K562 (cell line): ENCODE results near the gene HOXB7. TPM values are rescaled to one million over a fixed set of nuclear protein-coding genes. Genes with fewer than 3 reads are reported as not detected.

ENCODE experiments used
- ATAC-seq: fragments of 200-7000 bp; cut with Tn5 transposase; 3 replicates; pipeline ENCODE4 v1.9.1; 2020; ENCODE audit warnings: moderate library complexity
- BruUV-seq: library from RNA; stranded (reverse); fragments of 400-500 nt; replicated peaks from 2 replicates; lab custom pipeline; 2021; lab: Mats Ljungman, UMichigan
- CTCF ChIA-PET: fragments of 300-600 bp; formaldehyde crosslinking; extraction: SDS; loops from one replicate; lab custom pipeline; 2021; ENCODE audit warnings: low intra/inter-chr PET ratio; lab: Yijun Ruan, JAX
- POLR2A ChIA-PET: fragments of 300-600, 350-650 bp; sonication (Branson Sonifier 250); formaldehyde crosslinking; extraction: SDS; loops from one replicate; lab custom pipeline; 2021; ENCODE audit warnings: antibody characterized with exemption, inconsistent platforms; lab: Yijun Ruan, JAX
- DNase-seq, 4 experiments: peaks; one replicate each; pipeline versions ENCODE4 v3.0.0 to v3.0.0-alpha.2; 2011 to 2018; ENCODE audit warnings: low spot score in 3 of 4, mixed read lengths in 3 of 4; ENCODE audit errors: extremely low read depth in 1 of 4
- FAIRE-seq: peaks from 2 replicates; lab custom pipeline; 2011; peaks lifted over from hg19 to GRCh38; lab: Jason Lieb, UNC
- H2AFZ ChIP-seq: 2 replicates; pipeline ENCODE4 v1.6.0; 2011; ENCODE audit warnings: low read depth, low read length, control low read depth, inconsistent platforms
- H3K27ac ChIP-seq: fragments of 200-600 bp; 3 replicates; pipeline ENCODE4 v1.8.0; 2011; ENCODE audit warnings: low read depth, mild to moderate bottlenecking, control low read depth, inconsistent platforms, low read length, moderate library complexity, mixed read lengths; ENCODE audit errors: extremely low read depth
- H3K27me3 ChIP-seq, 2 experiments: fragments of 300-600 bp in 1 of 2; 2 replicates in 1 of 2; 3 replicates in 1 of 2; pipeline versions ENCODE4 v1.6.0 to v1.8.0; 2011; ENCODE audit warnings: inconsistent platforms in 2 of 2, low read length in 2 of 2, mild to moderate bottlenecking in 1 of 2, mixed read lengths in 1 of 2, moderate library complexity in 1 of 2; ENCODE audit not compliant: control insufficient read depth in 2 of 2, insufficient read depth in 2 of 2
- H3K36me3 ChIP-seq: fragments of 300-600 bp; 3 replicates; pipeline ENCODE4 v1.8.0; 2011; ENCODE audit warnings: mild to moderate bottlenecking, low read length, inconsistent platforms; ENCODE audit not compliant: control insufficient read depth, insufficient read depth
- H3K4me1 ChIP-seq, 2 experiments: fragments of 200-600 bp in 1 of 2; replicated peaks in 1 of 2; 2 replicates in 1 of 2; 3 replicates in 1 of 2; pipeline versions ENCODE4 v1.5.1 to v1.8.0; 2011; ENCODE audit warnings: inconsistent platforms in 2 of 2, low read length in 2 of 2, mild to moderate bottlenecking in 1 of 2, mixed read lengths in 1 of 2, moderate library complexity in 1 of 2; ENCODE audit not compliant: control insufficient read depth in 2 of 2, insufficient read depth in 2 of 2
- H3K4me2 ChIP-seq: 2 replicates; pipeline ENCODE4 v1.6.1; 2011; ENCODE audit warnings: low read length, control low read depth, inconsistent platforms, mixed read lengths; ENCODE audit not compliant: insufficient read depth
- H3K4me3 ChIP-seq: fragments of 200-600 bp; sonication (generic), shearing (Covaris generic); 2 replicates; pipeline ENCODE4 v1.5.1; 2016; ENCODE audit warnings: control low read depth, inconsistent platforms
- H3K79me2 ChIP-seq: fragments of 200-600 bp; 3 replicates; pipeline ENCODE4 v1.8.0; 2011; ENCODE audit warnings: low read length, inconsistent platforms; ENCODE audit not compliant: control insufficient read depth, insufficient read depth
- H3K9ac ChIP-seq, 2 experiments: 2 replicates each; pipeline versions ENCODE4 v1.6.0 to v1.6.1; 2011; ENCODE audit warnings: low read depth in 2 of 2, low read length in 2 of 2, control low read depth in 1 of 2, inconsistent platforms in 1 of 2, mild to moderate bottlenecking in 1 of 2, mixed read lengths in 1 of 2; ENCODE audit not compliant: insufficient read depth in 1 of 2
- H3K9me1 ChIP-seq: one replicate; pipeline ENCODE4 v1.6.0; 2011; ENCODE audit warnings: inconsistent platforms, mild to moderate bottlenecking, low read length, moderate library complexity; ENCODE audit not compliant: control insufficient read depth, insufficient read depth
- H3K9me3 ChIP-seq: replicated peaks from 2 replicates; pipeline ENCODE4 v1.5.1; 2011; ENCODE audit warnings: low read depth, low read length, inconsistent platforms; ENCODE audit not compliant: control insufficient read depth, insufficient read depth
- H4K20me1 ChIP-seq: replicated peaks from 2 replicates; pipeline ENCODE4 v1.6.1; 2011; ENCODE audit warnings: low read length, inconsistent platforms, mixed read lengths; ENCODE audit not compliant: control insufficient read depth, insufficient read depth
- MBD2 ChIP-seq: sonication (generic); IDR thresholded peaks from 2 replicates; pipeline ENCODE4 v1.6.1; 2016; ENCODE audit warnings: low read depth, borderline replicate concordance
- TBP ChIP-seq: optimal IDR thresholded peaks from 2 replicates; pipeline ENCODE3; 2011; ENCODE audit warnings: low read depth, low read length, improper control_type of control experiment
- ZNF224 ChIP-seq: sonication (generic); formaldehyde crosslinking; IDR thresholded peaks from 2 replicates; pipeline ENCODE4 v1.8.0; 2022; ENCODE audit warnings: mild to moderate bottlenecking, missing genetic modification reagents
- ZNF583 ChIP-seq: fragments of 250-450 bp; sonication (Bioruptor Pico); IDR thresholded peaks from 2 replicates; pipeline ENCODE4 v1.4.0; 2020
- WGBS: fragments of 100-300 bp; shearing (Covaris generic); methylation state at CpG from one replicate; pipeline ENCODE4 v1.1.6; 2016; ENCODE audit warnings: low coverage, mixed read lengths; ENCODE audit not compliant: insufficient coverage; ENCODE audit errors: missing lambda C conversion rate; 5-methylcytosine and 5-hydroxymethylcytosine counted together
- in situ Hi-C: fragments of 300-500 bp; cut with MboI; formaldehyde crosslinking; loops from 4 replicates; pipeline ENCODE4 v1.15.0; 2018; ENCODE audit warnings: inconsistent platforms, mixed read lengths
- intact Hi-C: fragments of 100-400 bp; cut with micrococcal nuclease; formaldehyde crosslinking; loops from 2 replicates; pipeline ENCODE4 v1.14.2; 2022
- polyA plus RNA-seq, 8 experiments: library from polyadenylated mRNA; depleted of rRNA in 4 of 8; stranded (reverse) in 5 of 8; unstranded in 3 of 8; fragments of >200 nt; fragmentation: Nextera tagmentation in 2 of 8; fragmentation: Illumina TruSeq in 1 of 8; extraction: Ambion mirVana in 2 of 8; extraction: Trizol in 1 of 8; gene quantifications; 2 replicates each; pipeline versions ENCODE4 v1.2.1 to v1.2.3, GENCODE V29; 2011 to 2014; ENCODE audit warnings: inconsistent platforms in 1 of 8, missing spikeins in 1 of 8
- total RNA-seq, 7 experiments: library from RNA; depleted of rRNA in 6 of 7; stranded (reverse); fragments of >200 nt in 6 of 7; fragmentation: Illumina TruSeq in 2 of 7; extraction: Trizol in 2 of 7; gene quantifications; 2 replicates each; pipeline versions ENCODE4 v1.2.1 to v1.2.3, GENCODE V29; 2011 to 2021; ENCODE audit warnings: low replicate concordance in 1 of 7
- TF ChIP-seq, protein P1 (sequence below): sonication (generic); formaldehyde crosslinking; IDR thresholded peaks from 2 replicates; pipeline ENCODE4 v1.4.0; 2020; ENCODE audit warnings: mild to moderate bottlenecking, missing genetic modification reagents
- TF ChIP-seq, protein P2 (sequence below): fragments of 450-650 bp; IDR thresholded peaks from 2 replicates; pipeline ENCODE4 v1.6.1; 2016; ENCODE audit warnings: borderline replicate concordance
- TF ChIP-seq, protein P3 (sequence below): fragments of 450-650 bp; IDR thresholded peaks from 2 replicates; pipeline ENCODE4 v1.6.1; 2017; ENCODE audit warnings: antibody characterized with exemption, mild to moderate bottlenecking
- TF ChIP-seq, protein P4 (sequence below): fragments of 250-450 bp; sonication (Bioruptor Pico); IDR thresholded peaks from 2 replicates; pipeline ENCODE4 v1.5.0; 2021

The HOXB7 gene
- total and polyA plus RNA-seq, 9 of the 15 experiments (the other 6 are each of a cell fraction or from before 2014, with no cell fraction given), result 5.5 to 16.7 (median 8.3) TPM

- TF ChIP-seq, protein P1, sequence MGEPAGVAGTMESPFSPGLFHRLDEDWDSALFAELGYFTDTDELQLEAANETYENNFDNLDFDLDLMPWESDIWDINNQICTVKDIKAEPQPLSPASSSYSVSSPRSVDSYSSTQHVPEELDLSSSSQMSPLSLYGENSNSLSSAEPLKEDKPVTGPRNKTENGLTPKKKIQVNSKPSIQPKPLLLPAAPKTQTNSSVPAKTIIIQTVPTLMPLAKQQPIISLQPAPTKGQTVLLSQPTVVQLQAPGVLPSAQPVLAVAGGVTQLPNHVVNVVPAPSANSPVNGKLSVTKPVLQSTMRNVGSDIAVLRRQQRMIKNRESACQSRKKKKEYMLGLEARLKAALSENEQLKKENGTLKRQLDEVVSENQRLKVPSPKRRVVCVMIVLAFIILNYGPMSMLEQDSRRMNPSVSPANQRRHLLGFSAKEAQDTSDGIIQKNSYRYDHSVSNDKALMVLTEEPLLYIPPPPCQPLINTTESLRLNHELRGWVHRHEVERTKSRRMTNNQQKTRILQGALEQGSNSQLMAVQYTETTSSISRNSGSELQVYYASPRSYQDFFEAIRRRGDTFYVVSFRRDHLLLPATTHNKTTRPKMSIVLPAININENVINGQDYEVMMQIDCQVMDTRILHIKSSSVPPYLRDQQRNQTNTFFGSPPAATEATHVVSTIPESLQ (CRISPR knock-in tag), result no peak
- TF ChIP-seq, all 486 proteins: peak for 11
Observed at GRCh38 chr17:48582750-48583069, 28.1 kb downstream of the HOXB7 start (continued).

DNA sequence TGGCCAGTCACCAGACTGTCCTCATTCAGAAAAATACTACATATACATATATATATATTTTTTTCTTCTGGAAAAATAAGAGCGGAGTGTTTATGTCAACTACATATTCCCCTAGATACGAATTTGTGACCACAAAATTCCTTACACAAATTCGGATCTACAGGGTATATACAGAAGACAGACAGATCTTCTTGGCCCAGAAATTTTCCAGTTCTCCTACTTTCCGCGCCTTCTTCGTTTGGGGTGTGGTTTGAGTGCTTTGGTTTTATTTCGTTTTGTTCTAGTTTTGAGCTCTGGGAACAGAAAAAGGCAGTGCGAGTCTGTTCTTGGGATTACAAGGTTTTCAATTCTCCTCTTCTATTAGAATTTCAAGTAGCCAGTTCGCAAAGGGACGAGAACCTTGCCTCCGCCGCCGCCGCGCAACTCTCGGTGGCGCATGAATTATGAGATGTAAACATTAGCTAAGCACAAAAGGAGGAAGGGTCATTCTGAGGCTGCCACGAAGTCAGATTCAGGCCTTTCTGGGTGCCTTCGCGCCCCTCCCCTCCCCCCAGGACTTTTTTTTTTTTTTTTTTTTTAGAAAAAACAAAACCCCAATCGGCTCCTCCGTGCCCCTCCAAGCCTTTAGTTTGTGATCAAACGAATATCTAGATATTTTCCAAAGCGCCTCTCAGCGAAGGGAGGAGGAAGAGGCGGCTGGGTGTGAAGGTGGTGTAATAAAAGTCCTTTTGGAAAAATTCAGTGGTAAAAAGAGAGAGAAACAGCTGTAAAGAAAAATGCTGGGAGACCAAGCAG, 30.9 kb downstream of the HOXB7 start:
- in situ Hi-C loops, result no loop called here
- peak overlapping the region; percentile 93 for H3K4me2 ChIP-seq
- peak overlapping the region; percentile 53 for H2AFZ ChIP-seq
- DNase-seq (peak in 2 of 4 experiments; percentile 62 to 84), ATAC-seq (peak; percentile 12), FAIRE-seq (peak; percentile 71)
- H3K4me1 ChIP-seq, result peaks cover 42 to 50% of the 10 kb centered on the region in 2 experiments
- H3K4me3 ChIP-seq, result peak overlapping the region; percentile 71
- BruUV-seq, result no TSS peak
- H3K27me3 ChIP-seq, result no peaks in the 10 kb centered on the region
- no peaks in the 10 kb centered on the region for H3K9me3 ChIP-seq
- 2% methylated on average over 23 of the region's 26 CpGs for WGBS
- peaks cover 17% of the 10 kb centered on the region; the same call in 2 of the 3 replicates for H3K36me3 ChIP-seq
- H4K20me1 ChIP-seq, result no peaks in the 10 kb centered on the region
- peak overlapping the region; percentile 95 for H3K27ac ChIP-seq
- ChIA-PET CTCF (interaction anchor here (0.7 kb wide), 1 partner anchor 240 kb away, joined by 4 read pairs; no protein-coding TSS in a partner anchor), POLR2A (interaction anchor here (0.7 to 1.0 kb wide), 6 partner anchors 9 to 275 kb away, joined by 3 to 5 read pairs (median 4); no protein-coding TSS in a partner anchor)
- H3K79me2 ChIP-seq, result peaks cover 94% of the 10 kb centered on the region
- peak overlapping the region; percentile 95; a peak in 3 of 4 replicates for H3K9ac ChIP-seq
- H3K9me1 ChIP-seq, result no peaks in the 10 kb centered on the region
- intact Hi-C loops, result loop anchor here (1.0 kb wide), 2 partner anchors 33 to 325 kb away; no protein-coding TSS in a partner anchor
- TF ChIP-seq ZNF583 (0 out of 2 replicates have a peak, but pooled peaks have one; percentile 32), MBD2 (peak; percentile 21; the same call in 1 of the 2 replicates), TBP (peak; percentile 52), ZNF224 (CRISPR knock-in tag) (no peak)
- TF ChIP-seq, protein P2, sequence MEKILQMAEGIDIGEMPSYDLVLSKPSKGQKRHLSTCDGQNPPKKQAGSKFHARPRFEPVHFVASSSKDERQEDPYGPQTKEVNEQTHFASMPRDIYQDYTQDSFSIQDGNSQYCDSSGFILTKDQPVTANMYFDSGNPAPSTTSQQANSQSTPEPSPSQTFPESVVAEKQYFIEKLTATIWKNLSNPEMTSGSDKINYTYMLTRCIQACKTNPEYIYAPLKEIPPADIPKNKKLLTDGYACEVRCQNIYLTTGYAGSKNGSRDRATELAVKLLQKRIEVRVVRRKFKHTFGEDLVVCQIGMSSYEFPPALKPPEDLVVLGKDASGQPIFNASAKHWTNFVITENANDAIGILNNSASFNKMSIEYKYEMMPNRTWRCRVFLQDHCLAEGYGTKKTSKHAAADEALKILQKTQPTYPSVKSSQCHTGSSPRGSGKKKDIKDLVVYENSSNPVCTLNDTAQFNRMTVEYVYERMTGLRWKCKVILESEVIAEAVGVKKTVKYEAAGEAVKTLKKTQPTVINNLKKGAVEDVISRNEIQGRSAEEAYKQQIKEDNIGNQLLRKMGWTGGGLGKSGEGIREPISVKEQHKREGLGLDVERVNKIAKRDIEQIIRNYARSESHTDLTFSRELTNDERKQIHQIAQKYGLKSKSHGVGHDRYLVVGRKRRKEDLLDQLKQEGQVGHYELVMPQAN, result 0 out of 2 replicates have a peak, but pooled peaks have one; percentile 39
- TF ChIP-seq, protein P3, sequence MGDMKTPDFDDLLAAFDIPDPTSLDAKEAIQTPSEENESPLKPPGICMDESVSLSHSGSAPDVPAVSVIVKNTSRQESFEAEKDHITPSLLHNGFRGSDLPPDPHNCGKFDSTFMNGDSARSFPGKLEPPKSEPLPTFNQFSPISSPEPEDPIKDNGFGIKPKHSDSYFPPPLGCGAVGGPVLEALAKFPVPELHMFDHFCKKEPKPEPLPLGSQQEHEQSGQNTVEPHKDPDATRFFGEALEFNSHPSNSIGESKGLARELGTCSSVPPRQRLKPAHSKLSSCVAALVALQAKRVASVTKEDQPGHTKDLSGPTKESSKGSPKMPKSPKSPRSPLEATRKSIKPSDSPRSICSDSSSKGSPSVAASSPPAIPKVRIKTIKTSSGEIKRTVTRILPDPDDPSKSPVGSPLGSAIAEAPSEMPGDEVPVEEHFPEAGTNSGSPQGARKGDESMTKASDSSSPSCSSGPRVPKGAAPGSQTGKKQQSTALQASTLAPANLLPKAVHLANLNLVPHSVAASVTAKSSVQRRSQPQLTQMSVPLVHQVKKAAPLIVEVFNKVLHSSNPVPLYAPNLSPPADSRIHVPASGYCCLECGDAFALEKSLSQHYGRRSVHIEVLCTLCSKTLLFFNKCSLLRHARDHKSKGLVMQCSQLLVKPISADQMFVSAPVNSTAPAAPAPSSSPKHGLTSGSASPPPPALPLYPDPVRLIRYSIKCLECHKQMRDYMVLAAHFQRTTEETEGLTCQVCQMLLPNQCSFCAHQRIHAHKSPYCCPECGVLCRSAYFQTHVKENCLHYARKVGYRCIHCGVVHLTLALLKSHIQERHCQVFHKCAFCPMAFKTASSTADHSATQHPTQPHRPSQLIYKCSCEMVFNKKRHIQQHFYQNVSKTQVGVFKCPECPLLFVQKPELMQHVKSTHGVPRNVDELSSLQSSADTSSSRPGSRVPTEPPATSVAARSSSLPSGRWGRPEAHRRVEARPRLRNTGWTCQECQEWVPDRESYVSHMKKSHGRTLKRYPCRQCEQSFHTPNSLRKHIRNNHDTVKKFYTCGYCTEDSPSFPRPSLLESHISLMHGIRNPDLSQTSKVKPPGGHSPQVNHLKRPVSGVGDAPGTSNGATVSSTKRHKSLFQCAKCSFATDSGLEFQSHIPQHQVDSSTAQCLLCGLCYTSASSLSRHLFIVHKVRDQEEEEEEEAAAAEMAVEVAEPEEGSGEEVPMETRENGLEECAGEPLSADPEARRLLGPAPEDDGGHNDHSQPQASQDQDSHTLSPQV, result peak; percentile 28
- TF ChIP-seq, protein P4, sequence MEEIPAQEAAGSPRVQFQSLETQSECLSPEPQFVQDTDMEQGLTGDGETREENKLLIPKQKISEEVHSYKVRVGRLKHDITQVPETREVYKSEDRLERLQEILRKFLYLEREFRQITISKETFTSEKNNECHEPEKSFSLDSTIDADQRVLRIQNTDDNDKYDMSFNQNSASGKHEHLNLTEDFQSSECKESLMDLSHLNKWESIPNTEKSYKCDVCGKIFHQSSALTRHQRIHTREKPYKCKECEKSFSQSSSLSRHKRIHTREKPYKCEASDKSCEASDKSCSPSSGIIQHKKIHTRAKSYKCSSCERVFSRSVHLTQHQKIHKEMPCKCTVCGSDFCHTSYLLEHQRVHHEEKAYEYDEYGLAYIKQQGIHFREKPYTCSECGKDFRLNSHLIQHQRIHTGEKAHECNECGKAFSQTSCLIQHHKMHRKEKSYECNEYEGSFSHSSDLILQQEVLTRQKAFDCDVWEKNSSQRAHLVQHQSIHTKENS (CRISPR knock-in tag), result no peak
